22Rv1 (cell line): ENCODE results near the gene DMRTB1.

Experiments
- CTCF ChIP-seq: fragments of 450-650 bp; IDR thresholded peaks from 2 replicates; pipeline ENCODE4 v1.5.1; 2017; ENCODE audit warnings: mild to moderate bottlenecking
- ZFX ChIP-seq: fragments of 450-650 bp; IDR thresholded peaks from 2 replicates; pipeline ENCODE4 v1.6.1; 2017; ENCODE audit warnings: antibody characterized with exemption, borderline replicate concordance

DNA sequence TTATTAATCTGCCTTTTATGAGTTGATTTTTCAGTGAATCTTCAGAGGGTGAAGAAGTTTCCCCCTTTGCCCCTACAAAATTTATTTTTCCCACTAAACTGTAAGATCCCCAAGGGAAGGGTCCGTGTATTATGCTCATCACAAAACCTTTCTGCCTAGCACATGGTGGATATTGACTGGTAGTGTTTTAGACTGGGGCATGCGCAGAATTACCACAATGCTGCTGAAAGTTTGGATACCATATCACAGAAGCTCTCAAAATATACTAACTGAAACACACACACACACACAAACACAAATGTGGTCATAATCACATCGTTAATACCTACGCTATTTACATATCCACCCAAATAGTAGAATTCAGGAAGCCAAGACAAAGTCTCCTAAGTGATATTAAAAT lies 28.0 kb upstream of the DMRTB1 start:
- TF ChIP-seq CTCF (no peak), ZFX (no peak)
